GM12865 (cell line): ENCODE data around the gene PRDM15.

Experiments used
- DNase-seq: peaks from one replicate; pipeline ENCODE4 v3.0.0; 2010; ENCODE audit warnings: low read depth
- H3K4me3 ChIP-seq: 2 replicates; pipeline ENCODE4 v1.5.1; 2011; ENCODE audit warnings: mild to moderate bottlenecking, low read depth, low read length, control low read depth
- TF ChIP-seq, protein P1 (sequence below): IDR thresholded peaks from 2 replicates; pipeline ENCODE4 v1.5.1; 2011; ENCODE audit warnings: low read length, control low read depth, low read depth, inconsistent platforms; ENCODE audit not compliant: insufficient read depth; ENCODE audit errors: missing control alignments

PRDM15 gene

DNA sequence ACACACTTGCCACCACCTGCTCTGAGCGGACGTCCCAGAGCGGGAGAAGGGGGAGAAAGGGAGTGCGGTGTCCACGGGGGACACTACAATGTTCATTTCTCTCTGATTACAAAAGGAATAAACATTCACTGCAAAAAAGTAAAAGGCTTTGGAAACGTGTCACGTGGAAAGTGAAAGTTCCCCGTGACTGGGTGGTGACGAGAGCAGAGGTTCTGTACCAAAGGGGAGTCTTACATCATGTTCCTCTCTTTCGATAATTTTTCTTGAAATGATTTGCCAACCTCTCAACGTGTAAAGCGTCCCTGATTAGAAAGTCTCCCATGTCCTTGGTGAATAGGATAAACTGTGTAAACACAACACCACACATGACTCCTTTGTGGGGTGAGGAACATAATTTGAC, 22.0 kb upstream of the PRDM15 start:
- DNase-seq = peak; percentile 28
- TF ChIP-seq, protein P1, sequence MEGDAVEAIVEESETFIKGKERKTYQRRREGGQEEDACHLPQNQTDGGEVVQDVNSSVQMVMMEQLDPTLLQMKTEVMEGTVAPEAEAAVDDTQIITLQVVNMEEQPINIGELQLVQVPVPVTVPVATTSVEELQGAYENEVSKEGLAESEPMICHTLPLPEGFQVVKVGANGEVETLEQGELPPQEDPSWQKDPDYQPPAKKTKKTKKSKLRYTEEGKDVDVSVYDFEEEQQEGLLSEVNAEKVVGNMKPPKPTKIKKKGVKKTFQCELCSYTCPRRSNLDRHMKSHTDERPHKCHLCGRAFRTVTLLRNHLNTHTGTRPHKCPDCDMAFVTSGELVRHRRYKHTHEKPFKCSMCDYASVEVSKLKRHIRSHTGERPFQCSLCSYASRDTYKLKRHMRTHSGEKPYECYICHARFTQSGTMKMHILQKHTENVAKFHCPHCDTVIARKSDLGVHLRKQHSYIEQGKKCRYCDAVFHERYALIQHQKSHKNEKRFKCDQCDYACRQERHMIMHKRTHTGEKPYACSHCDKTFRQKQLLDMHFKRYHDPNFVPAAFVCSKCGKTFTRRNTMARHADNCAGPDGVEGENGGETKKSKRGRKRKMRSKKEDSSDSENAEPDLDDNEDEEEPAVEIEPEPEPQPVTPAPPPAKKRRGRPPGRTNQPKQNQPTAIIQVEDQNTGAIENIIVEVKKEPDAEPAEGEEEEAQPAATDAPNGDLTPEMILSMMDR = no peak
- no peak overlapping the region for H3K4me3 ChIP-seq

DNA sequence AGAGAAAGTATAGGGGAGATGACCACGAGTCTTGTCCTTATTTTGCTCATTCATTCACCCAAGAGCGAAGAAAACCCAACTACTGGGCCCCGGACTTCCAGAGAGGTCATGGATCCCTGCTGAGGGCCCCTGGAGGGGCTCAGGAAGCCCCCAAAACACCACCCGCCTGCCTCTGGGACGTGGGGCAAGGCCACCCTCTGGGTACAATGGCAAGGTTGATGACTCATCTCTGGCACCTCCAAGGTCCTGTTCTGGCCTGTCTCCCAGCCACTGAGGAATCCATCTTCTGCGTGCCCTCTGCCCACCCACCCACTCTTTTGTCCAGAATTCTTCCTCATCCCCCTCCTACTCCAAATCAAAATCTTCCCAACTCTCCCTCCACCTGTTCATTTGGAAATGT, 21.3 kb upstream of the PRDM15 start:
- TF ChIP-seq, protein P1 = no peak
- no peak for DNase-seq
- no peak overlapping the region for H3K4me3 ChIP-seq

DNA sequence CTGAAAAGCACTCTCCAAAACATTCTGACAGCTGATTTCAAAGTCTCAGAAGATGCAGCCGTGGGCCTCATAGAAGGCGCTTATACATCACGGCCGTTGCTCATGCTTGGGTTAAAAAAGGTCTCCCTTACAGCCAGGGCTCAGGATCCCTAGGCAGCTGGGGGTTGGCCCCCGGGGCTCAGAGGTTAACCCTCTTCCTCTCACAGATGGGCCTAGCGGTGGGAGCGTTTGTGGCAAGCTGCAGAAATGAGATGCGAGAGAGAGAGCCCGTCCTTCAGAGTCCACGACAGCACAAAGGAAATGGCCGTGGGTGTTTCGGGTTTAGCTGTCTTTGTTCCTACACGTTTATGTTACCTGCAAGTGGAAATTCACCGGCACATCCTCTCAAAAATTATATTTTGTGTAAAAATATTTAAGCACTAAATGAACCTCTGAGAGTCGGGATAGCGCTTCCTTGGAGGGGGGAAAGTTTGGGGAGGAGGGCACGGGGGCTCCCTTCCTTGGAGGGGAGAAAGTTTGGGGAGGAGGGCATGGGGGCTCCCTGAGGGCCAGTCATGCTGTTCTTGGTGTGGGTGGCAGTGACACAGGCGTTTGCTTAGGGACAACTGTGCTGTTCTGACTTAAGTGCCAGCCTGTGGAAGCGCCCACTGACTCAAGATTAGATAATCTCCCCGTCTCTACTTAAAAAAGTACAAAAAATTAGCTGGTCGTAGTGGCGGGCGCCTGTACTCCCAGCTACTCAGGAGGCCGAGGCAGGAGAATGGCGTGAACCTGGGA, 20.5 kb upstream of the PRDM15 start:
- no peak overlapping the region for H3K4me3 ChIP-seq
- no peak for DNase-seq
- TF ChIP-seq, protein P1 = no peak

DNA sequence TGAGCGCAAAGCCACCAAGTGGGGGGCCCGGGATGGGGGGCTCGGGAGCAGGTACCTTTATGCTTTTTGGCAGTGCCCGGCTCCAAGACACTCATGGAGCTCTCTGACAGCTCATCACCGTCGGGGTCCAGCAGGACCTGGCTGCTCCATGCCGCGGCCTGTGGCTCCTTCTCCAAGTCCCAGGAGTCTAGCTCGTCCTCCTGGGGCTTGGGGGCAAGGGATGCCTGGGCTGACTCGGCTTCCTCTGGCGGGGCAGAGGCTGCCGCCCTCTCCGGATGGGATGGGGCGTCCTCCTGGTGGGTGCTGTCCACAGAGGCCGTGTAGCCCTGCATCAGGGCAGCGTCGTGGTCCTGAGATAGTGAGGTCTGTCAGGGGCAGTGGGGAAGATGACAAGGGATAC, 19.9 kb upstream of the PRDM15 start:
- TF ChIP-seq, protein P1 = no peak
- no peak for DNase-seq
- no peak overlapping the region for H3K4me3 ChIP-seq

DNA sequence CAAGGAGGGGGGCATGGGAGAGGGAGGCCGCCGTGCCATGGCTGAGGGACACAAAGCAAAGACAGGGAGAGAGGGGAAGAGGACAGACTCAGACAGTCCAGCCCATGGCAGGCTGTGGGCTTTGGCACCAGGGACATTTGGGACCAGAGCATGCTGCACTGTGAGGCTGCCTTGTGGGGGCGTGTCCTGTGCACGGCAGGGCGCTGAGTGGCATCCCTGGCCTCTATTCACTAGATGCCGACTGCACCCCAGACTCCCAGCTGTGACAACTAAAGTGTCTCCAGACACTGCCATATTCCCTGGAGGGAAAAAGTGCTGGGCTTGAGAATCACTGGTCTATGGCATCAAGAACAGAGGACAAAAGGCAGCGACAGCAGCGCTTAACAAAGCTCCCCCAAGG, 18.6 kb upstream of the PRDM15 start:
- no peak overlapping the region for H3K4me3 ChIP-seq
- TF ChIP-seq, protein P1 = no peak
- no peak for DNase-seq

DNA sequence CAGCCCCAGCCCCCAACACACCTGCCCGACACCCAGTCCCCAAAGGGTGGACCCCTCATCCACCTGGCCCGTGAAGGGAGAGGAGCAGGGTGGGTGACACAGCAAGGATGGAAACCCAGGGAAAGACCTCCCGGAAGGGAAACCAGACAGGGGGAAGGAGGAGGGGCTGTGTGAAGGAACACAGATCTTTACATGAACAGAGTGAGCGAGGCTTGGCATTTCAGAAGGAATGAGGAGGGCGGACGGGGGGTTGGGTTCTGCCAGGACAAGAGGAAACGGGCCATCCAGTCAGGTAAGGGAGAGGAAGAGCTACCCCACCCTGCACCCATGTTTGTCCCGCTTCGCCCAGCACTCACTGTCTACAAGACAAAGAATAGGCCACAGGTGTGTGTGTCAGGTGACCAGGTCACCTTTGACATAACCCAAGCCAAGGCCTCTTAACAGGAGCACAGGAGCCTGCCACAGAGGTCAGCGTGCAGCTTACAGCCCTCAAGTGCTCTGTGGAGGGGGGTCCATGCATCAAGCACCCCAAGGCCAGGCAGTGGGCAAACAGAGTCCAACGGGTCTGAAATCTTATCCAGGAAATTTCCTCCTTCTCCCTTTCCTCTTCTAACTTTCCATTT, 18.0 kb upstream of the PRDM15 start:
- TF ChIP-seq, protein P1 = no peak
- no peak for DNase-seq
- H3K4me3 ChIP-seq = no peak overlapping the region
